ENCODE measurements around the gene SLC35B1.

DNA sequence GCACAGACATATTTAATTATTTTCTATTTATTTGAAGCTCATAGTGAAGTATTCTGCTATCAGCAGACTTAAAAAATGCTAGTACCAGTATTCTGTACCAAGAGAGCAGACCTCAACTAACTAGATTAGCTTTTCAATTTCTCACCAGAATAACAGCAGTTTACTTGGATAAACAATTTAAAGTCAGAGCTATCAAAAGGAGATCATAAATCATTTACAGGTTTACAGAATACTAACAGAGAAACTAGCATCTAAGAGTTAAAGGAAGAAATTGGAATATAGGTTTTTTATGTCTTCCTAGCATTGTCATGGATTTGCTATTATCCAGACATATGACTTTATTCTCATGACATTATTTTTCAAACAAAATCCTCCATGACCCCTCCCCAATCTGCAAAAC lies 33.3 kb downstream of the SLC35B1 start:
- TF ChIP-seq EP300 (IDR thresholded peaks at IDR 0.05): no peak
- TF ChIP-seq, protein P1, sequence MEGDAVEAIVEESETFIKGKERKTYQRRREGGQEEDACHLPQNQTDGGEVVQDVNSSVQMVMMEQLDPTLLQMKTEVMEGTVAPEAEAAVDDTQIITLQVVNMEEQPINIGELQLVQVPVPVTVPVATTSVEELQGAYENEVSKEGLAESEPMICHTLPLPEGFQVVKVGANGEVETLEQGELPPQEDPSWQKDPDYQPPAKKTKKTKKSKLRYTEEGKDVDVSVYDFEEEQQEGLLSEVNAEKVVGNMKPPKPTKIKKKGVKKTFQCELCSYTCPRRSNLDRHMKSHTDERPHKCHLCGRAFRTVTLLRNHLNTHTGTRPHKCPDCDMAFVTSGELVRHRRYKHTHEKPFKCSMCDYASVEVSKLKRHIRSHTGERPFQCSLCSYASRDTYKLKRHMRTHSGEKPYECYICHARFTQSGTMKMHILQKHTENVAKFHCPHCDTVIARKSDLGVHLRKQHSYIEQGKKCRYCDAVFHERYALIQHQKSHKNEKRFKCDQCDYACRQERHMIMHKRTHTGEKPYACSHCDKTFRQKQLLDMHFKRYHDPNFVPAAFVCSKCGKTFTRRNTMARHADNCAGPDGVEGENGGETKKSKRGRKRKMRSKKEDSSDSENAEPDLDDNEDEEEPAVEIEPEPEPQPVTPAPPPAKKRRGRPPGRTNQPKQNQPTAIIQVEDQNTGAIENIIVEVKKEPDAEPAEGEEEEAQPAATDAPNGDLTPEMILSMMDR (IDR thresholded peaks at IDR 0.05): no peak
